GM12878 (cell line): ENCODE data around the gene AIMP2. TPM values are rescaled to one million over a fixed set of nuclear protein-coding genes. Genes with fewer than 3 reads are reported as not detected.

Experiments used
- ATF7 ChIP-seq: fragments of 450-650 bp; IDR thresholded peaks from 2 replicates; pipeline ENCODE4 v1.6.1; 2016; ENCODE audit warnings: low read depth, mild to moderate bottlenecking
- BCL11A ChIP-seq: IDR thresholded peaks from 2 replicates; pipeline ENCODE4 v1.6.1; 2011; ENCODE audit warnings: low read depth, low read length
- CEBPB ChIP-seq, 2 experiments: fragments of 150-350 bp in 1 of 2; IDR thresholded peaks; 2 replicates each; pipeline ENCODE4 v1.6.1; 2012 to 2014; ENCODE audit warnings: low read depth in 2 of 2, low read length in 2 of 2, borderline replicate concordance in 1 of 2, inconsistent platforms in 1 of 2
- CHD1 ChIP-seq: IDR thresholded peaks from 2 replicates; pipeline ENCODE4 v1.6.1; 2012; ENCODE audit warnings: low read depth, low read length, improper control_type of control experiment
- CREB1 ChIP-seq: IDR thresholded peaks from 2 replicates; pipeline ENCODE4 v1.6.1; 2012; ENCODE audit warnings: low read depth, mild to moderate bottlenecking, inconsistent platforms
- GABPA ChIP-seq: IDR thresholded peaks from 2 replicates; pipeline ENCODE4 v1.6.1; 2014; ENCODE audit warnings: antibody characterized with exemption, low read depth, mild to moderate bottlenecking, inconsistent platforms
- HDGF ChIP-seq: fragments of 450-650 bp; IDR thresholded peaks from 2 replicates; pipeline ENCODE4 v1.6.1; 2016; ENCODE audit warnings: antibody characterized with exemption
- LARP7 ChIP-seq: fragments of 450-650 bp; IDR thresholded peaks from 2 replicates; pipeline ENCODE4 v1.6.1; 2017; ENCODE audit warnings: mild to moderate bottlenecking
- MTA3 ChIP-seq: IDR thresholded peaks from 2 replicates; pipeline ENCODE4 v1.6.1; 2012; ENCODE audit warnings: low read length, inconsistent platforms, borderline replicate concordance
- NFIC ChIP-seq: IDR thresholded peaks from 2 replicates; pipeline ENCODE4 v1.6.1; 2012; ENCODE audit warnings: low read depth, mild to moderate bottlenecking, inconsistent platforms, low read length, moderate library complexity
- NFYA ChIP-seq: IDR thresholded peaks from 2 replicates; pipeline ENCODE4 v1.6.1; 2011; ENCODE audit warnings: low read depth, mild to moderate bottlenecking, low read length, improper control_type of control experiment, borderline replicate concordance
- PAX8 ChIP-seq: fragments of 450-650 bp; IDR thresholded peaks from 2 replicates; pipeline ENCODE4 v1.6.1; 2017; ENCODE audit warnings: mild to moderate bottlenecking, moderate library complexity
- POLR2AphosphoS2 ChIP-seq: IDR thresholded peaks from 2 replicates; pipeline ENCODE4 v1.6.1; 2011; ENCODE audit warnings: low read depth, mild to moderate bottlenecking, low read length, improper control_type of control experiment, moderate library complexity
- RCOR1 ChIP-seq: conservative IDR thresholded peaks from 2 replicates; pipeline ENCODE4 v1.6.1; 2012; ENCODE audit warnings: low read depth, low read length, improper control_type of control experiment
- SMAD5 ChIP-seq: IDR thresholded peaks from 2 replicates; pipeline ENCODE4 v1.6.1; 2016; ENCODE audit warnings: antibody characterized with exemption, low read depth
- SUPT20H ChIP-seq: IDR thresholded peaks from 2 replicates; pipeline ENCODE4 v1.6.1; 2011; ENCODE audit warnings: low read depth, mild to moderate bottlenecking, low read length, moderate library complexity, borderline replicate concordance; ENCODE audit not compliant: control insufficient read depth
- polyA plus RNA-seq, 11 experiments: library from polyadenylated mRNA; depleted of rRNA in 4 of 11; unstranded in 6 of 11; stranded (reverse) in 5 of 11; fragments of >200 nt; fragmentation: Nextera tagmentation in 4 of 11; fragmentation: Illumina TruSeq in 1 of 11; extraction: Ambion mirVana in 4 of 11; extraction: Trizol in 1 of 11; gene quantifications; 1 replicate in 1 of 11; 2 replicates in 10 of 11; pipeline versions ENCODE4 v1.2.1 to v1.2.3, GENCODE V29; 2011 to 2016; ENCODE audit warnings: inconsistent platforms in 2 of 11, missing spikeins in 2 of 11, low read depth in 1 of 11
- total RNA-seq, 4 experiments: library from RNA; depleted of rRNA in 3 of 4; stranded (reverse); fragments of >200 nt in 3 of 4; fragmentation: Illumina TruSeq in 1 of 4; extraction: Trizol in 1 of 4; gene quantifications; 2 replicates each; pipeline versions ENCODE4 v1.2.1 to v1.2.3, GENCODE V29; 2013 to 2021
- TF ChIP-seq, protein P1 (sequence below): IDR thresholded peaks from 2 replicates; pipeline ENCODE4 v1.6.1; 2011; ENCODE audit warnings: low read depth, low read length, improper control_type of control experiment, borderline replicate concordance
- TF ChIP-seq, protein P2 (sequence below): fragments of 450-650 bp; IDR thresholded peaks from 2 replicates; pipeline ENCODE4 v1.6.1; 2018; ENCODE audit warnings: borderline replicate concordance, mild to moderate bottlenecking; ENCODE audit not compliant: partially characterized antibody
- TF ChIP-seq, protein P3 (sequence below): IDR thresholded peaks from 2 replicates; pipeline ENCODE4 v1.6.1; 2012; ENCODE audit warnings: mild to moderate bottlenecking, low read depth, low read length
- TF ChIP-seq, protein P4 (sequence below): fragments of 450-650 bp; IDR thresholded peaks from 2 replicates; pipeline ENCODE4 v1.6.1; 2018; ENCODE audit warnings: mild to moderate bottlenecking, low read depth, moderate library complexity; ENCODE audit not compliant: partially characterized antibody

The AIMP2 gene
- total and polyA plus RNA-seq, 10 of the 15 experiments (the other 5 are each of a cell fraction or from before 2014, with no cell fraction given): 46.7 to 130 (median 70.5) TPM

DNA sequence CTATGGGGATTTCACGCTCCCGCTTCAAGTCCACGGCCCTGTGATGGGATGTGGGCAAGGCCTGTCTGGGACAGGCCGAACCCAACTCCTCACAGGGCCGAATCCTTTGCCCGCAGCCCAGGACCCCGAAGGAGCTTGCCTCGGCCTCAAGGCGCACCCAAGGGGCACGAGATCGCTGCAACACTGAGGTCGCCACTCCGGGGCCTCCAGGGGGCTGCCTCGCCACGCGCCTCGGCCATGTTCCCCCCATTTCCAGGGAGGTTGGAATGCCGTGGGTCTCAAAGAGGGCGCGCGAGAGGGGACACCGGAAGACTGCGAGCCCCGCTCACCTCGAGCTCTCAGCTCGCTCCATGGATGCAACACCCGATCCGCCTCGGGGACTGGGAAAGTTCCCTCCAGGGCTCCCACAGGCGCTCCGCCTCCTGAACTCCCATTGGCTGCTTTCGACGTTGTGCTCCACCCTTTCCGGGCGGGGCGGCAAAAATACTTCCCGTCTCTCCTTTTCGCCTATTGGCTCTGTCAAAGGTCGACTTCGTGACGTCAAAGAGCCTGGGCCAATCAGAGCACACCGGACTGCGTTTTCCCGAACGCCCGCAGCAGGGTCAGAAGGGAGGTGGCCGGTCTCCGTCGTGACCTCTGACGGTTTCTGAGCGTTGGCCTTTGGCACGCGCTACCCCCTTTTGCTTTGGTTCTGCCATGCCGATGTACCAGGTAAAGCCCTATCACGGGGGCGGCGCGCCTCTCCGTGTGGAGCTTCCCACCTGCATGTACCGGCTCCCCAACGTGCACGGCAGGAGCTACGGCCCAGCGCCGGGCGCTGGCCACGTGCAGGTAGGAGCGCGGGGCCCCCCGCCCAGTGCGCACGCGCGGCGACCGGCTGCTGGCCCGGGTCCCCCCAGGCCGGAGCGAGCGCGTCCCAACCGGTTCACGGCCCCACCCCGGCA, at the start of gene AIMP2, which contains the start of gene PMS2 (continued):
- TF ChIP-seq NFIC (no peak), CEBPB (IDR thresholded peaks at IDR 0.05; ENCODE audit: borderline replicate concordance in 1 of 2, low read depth in 2 of 2, low read length in 2 of 2) (no peak), BCL11A (no peak), GABPA (peak; percentile 82), LARP7 (peak; percentile 88), NFYA (peak; percentile 5; the same call in 1 of the 2 replicates), CREB1 (peak; percentile 92), SUPT20H (no peak), RCOR1 (no peak), ATF7 (no peak), MTA3 (no peak), CHD1 (no peak), POLR2AphosphoS2 (peak; percentile 59), HDGF (no peak), PAX8 (no peak), SMAD5 (peak; percentile 73)
- TF ChIP-seq, protein P1, sequence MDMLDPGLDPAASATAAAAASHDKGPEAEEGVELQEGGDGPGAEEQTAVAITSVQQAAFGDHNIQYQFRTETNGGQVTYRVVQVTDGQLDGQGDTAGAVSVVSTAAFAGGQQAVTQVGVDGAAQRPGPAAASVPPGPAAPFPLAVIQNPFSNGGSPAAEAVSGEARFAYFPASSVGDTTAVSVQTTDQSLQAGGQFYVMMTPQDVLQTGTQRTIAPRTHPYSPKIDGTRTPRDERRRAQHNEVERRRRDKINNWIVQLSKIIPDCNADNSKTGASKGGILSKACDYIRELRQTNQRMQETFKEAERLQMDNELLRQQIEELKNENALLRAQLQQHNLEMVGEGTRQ: peak; percentile 6
- TF ChIP-seq, protein P2, sequence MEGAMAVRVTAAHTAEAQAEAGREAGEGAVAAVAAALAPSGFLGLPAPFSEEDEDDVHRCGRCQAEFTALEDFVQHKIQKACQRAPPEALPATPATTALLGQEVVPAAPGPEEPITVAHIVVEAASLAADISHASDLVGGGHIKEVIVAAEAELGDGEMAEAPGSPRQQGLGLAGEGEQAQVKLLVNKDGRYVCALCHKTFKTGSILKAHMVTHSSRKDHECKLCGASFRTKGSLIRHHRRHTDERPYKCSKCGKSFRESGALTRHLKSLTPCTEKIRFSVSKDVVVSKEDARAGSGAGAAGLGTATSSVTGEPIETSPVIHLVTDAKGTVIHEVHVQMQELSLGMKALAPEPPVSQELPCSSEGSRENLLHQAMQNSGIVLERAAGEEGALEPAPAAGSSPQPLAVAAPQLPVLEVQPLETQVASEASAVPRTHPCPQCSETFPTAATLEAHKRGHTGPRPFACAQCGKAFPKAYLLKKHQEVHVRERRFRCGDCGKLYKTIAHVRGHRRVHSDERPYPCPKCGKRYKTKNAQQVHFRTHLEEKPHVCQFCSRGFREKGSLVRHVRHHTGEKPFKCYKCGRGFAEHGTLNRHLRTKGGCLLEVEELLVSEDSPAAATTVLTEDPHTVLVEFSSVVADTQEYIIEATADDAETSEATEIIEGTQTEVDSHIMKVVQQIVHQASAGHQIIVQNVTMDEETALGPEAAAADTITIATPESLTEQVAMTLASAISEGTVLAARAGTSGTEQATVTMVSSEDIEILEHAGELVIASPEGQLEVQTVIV: no peak
- TF ChIP-seq, protein P3, sequence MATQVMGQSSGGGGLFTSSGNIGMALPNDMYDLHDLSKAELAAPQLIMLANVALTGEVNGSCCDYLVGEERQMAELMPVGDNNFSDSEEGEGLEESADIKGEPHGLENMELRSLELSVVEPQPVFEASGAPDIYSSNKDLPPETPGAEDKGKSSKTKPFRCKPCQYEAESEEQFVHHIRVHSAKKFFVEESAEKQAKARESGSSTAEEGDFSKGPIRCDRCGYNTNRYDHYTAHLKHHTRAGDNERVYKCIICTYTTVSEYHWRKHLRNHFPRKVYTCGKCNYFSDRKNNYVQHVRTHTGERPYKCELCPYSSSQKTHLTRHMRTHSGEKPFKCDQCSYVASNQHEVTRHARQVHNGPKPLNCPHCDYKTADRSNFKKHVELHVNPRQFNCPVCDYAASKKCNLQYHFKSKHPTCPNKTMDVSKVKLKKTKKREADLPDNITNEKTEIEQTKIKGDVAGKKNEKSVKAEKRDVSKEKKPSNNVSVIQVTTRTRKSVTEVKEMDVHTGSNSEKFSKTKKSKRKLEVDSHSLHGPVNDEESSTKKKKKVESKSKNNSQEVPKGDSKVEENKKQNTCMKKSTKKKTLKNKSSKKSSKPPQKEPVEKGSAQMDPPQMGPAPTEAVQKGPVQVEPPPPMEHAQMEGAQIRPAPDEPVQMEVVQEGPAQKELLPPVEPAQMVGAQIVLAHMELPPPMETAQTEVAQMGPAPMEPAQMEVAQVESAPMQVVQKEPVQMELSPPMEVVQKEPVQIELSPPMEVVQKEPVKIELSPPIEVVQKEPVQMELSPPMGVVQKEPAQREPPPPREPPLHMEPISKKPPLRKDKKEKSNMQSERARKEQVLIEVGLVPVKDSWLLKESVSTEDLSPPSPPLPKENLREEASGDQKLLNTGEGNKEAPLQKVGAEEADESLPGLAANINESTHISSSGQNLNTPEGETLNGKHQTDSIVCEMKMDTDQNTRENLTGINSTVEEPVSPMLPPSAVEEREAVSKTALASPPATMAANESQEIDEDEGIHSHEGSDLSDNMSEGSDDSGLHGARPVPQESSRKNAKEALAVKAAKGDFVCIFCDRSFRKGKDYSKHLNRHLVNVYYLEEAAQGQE: no peak
- TF ChIP-seq, protein P4, sequence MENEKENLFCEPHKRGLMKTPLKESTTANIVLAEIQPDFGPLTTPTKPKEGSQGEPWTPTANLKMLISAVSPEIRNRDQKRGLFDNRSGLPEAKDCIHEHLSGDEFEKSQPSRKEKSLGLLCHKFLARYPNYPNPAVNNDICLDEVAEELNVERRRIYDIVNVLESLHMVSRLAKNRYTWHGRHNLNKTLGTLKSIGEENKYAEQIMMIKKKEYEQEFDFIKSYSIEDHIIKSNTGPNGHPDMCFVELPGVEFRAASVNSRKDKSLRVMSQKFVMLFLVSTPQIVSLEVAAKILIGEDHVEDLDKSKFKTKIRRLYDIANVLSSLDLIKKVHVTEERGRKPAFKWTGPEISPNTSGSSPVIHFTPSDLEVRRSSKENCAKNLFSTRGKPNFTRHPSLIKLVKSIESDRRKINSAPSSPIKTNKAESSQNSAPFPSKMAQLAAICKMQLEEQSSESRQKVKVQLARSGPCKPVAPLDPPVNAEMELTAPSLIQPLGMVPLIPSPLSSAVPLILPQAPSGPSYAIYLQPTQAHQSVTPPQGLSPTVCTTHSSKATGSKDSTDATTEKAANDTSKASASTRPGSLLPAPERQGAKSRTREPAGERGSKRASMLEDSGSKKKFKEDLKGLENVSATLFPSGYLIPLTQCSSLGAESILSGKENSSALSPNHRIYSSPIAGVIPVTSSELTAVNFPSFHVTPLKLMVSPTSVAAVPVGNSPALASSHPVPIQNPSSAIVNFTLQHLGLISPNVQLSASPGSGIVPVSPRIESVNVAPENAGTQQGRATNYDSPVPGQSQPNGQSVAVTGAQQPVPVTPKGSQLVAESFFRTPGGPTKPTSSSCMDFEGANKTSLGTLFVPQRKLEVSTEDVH: no peak
